Anterior cingulate cortex (tissue), 58 donors: ENCODE data around the gene TCAF1.
"Not testable (repeated sequence)": the region's sequence is repeated elsewhere in the genome, so short reads cannot be mapped to it uniquely, and the experiment has no call there.

ENCODE experiments used
- DNase-seq, 58 donors: peaks; one replicate each; lab custom pipeline; 2025; lab: John Stamatoyannopoulos, UW

The TCAF1 gene

GRCh38 chr7:143876218-143876617 is 25.8 kb downstream of the TCAF1 start:
- no peak for DNase-seq

GRCh38 chr7:143873242-143873641 is 28.7 kb downstream of the TCAF1 start:
- not testable (repeated sequence) for DNase-seq

- not testable (repeated sequence) for DNase-seq
Measured at GRCh38 chr7:143871534-143871933, 30.4 kb downstream of the TCAF1 start.

GRCh38 chr7:143857994-143858393 is 44.0 kb downstream of the TCAF1 start:
- not testable (repeated sequence) for DNase-seq

GRCh38 chr7:143855443-143855842 is 46.5 kb downstream of the TCAF1 start:
- not testable (repeated sequence) for DNase-seq

- no peak for DNase-seq
Measured at GRCh38 chr7:143850682-143851081, 51.3 kb downstream of the TCAF1 start.

GRCh38 chr7:143849785-143850479 is 52.0 kb downstream of the TCAF1 start:
- no peak for DNase-seq

GRCh38 chr7:143848192-143848591 is 53.8 kb downstream of the TCAF1 start:
- no peak for DNase-seq

GRCh38 chr7:143846692-143847091 is 55.3 kb downstream of the TCAF1 start:
- no peak for DNase-seq

- DNase-seq = not testable (repeated sequence)
Measured at GRCh38 chr7:143841696-143842095, 60.3 kb downstream of the TCAF1 start.

GRCh38 chr7:143840062-143840461 is 61.9 kb downstream of the TCAF1 start:
- not testable (repeated sequence) for DNase-seq

- DNase-seq = not testable (repeated sequence)
Measured at GRCh38 chr7:143837223-143837622, 64.8 kb downstream of the TCAF1 start.

GRCh38 chr7:143836622-143837021 is 65.4 kb downstream of the TCAF1 start:
- DNase-seq = peak in 57 of 58 donors; percentile 15 to 91 (median 78)

- not testable (repeated sequence) for DNase-seq
Measured at GRCh38 chr7:143836088-143836487, 65.9 kb downstream of the TCAF1 start.

- DNase-seq = not testable (repeated sequence)
Measured at GRCh38 chr7:143826578-143826977, 75.4 kb downstream of the TCAF1 start.

GRCh38 chr7:143824295-143825135 is 77.5 kb downstream of the TCAF1 start:
- not testable (repeated sequence) for DNase-seq

GRCh38 chr7:143823634-143824294 is 78.2 kb downstream of the TCAF1 start:
- not testable (repeated sequence) for DNase-seq

GRCh38 chr7:143821392-143822277 is 80.3 kb downstream of the TCAF1 start:
- not testable (repeated sequence) for DNase-seq

- not testable (repeated sequence) for DNase-seq
Measured at GRCh38 chr7:143817873-143818272, 84.1 kb downstream of the TCAF1 start.
